Mesothelial cell of epicardium (in vitro differentiated cells): ENCODE results near the gene FIGNL2. TPM values are rescaled to one million over a fixed set of nuclear protein-coding genes. Genes with fewer than 3 reads are reported as not detected.

Source experiments
- DNase-seq, 2 experiments: peaks; one replicate each; pipeline ENCODE4 v3.0.0; 2021; ENCODE audit warnings: low spot score in 2 of 2; ENCODE audit not compliant: unreplicated experiment in 2 of 2
- H3K27ac Mint-ChIP-seq: 2 replicates; pipeline ENCODE4 v1.8.0; 2021; ENCODE audit warnings: mixed read lengths
- H3K27me3 Mint-ChIP-seq: 2 replicates; pipeline ENCODE4 v1.8.0; 2021; ENCODE audit warnings: low read depth, mixed read lengths
- H3K36me3 Mint-ChIP-seq: 2 replicates; pipeline ENCODE4 v1.8.0; 2021; ENCODE audit warnings: mixed read lengths
- H3K4me1 Mint-ChIP-seq: 2 replicates; pipeline ENCODE4 v1.8.0; 2021; ENCODE audit warnings: mixed read lengths
- H3K4me3 Mint-ChIP-seq: 2 replicates; pipeline ENCODE4 v1.8.0; 2021; ENCODE audit warnings: mild to moderate bottlenecking, moderate library complexity, mixed read lengths
- H3K9me3 Mint-ChIP-seq: 2 replicates; pipeline ENCODE4 v1.8.0; 2021; ENCODE audit warnings: mixed read lengths
- total RNA-seq: library from RNA; stranded (reverse); gene quantifications from 3 replicates; pipeline ENCODE4 v1.2.1, GENCODE V29; 2021
- TF ChIP-seq, protein P1 (sequence below): fragments of 200-600 bp; sonication (generic); IDR thresholded peaks from one replicate; pipeline ENCODE4 v1.5.0; 2021; ENCODE audit warnings: antibody characterized with exemption; ENCODE audit not compliant: unreplicated experiment

The FIGNL2 gene
- total RNA-seq, 1 donor from 2014 or later: 5.2 TPM

DNA sequence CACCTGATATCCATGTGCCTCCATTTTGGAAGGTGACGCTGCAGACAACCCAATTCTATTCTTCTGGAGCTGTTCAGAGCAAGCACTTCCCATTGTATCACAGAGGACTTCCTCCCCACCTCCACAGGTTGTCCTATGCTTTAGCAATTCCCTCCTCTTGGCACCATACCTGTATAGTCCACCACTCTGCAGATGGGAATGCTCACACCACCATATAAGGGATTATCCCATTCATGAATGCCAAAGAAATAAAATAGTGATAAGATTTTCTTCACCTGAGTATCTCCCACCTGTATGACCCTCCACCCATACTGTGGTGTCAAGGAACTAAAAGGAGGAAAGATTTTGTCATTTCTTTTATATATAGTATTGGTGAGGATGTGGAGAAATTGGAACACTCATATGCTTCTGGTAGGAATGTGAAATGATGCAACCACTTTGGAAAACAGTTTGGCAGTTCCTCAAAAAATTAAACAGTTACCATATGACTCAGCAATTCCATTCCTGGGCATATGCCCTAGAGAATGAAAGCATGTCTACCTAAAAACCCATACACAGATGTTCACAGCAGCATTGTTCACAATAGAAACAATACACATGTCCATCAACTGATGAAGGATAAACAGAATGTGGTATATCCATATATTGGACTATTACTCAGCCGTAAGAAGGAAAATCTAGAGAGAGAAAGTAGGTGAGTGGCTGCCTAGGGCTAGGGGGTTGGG, 75.2 kb downstream of the FIGNL2 start:
- no peak for DNase-seq
- H3K9me3 Mint-ChIP-seq: peaks cover 6% of the 10 kb centered on the region
- peaks cover 4% of the 10 kb centered on the region for H3K36me3 Mint-ChIP-seq
- no peak overlapping the region for H3K27ac Mint-ChIP-seq
- H3K27me3 Mint-ChIP-seq: no peaks in the 10 kb centered on the region
- H3K4me1 Mint-ChIP-seq: no peaks in the 10 kb centered on the region
- TF ChIP-seq, protein P1, sequence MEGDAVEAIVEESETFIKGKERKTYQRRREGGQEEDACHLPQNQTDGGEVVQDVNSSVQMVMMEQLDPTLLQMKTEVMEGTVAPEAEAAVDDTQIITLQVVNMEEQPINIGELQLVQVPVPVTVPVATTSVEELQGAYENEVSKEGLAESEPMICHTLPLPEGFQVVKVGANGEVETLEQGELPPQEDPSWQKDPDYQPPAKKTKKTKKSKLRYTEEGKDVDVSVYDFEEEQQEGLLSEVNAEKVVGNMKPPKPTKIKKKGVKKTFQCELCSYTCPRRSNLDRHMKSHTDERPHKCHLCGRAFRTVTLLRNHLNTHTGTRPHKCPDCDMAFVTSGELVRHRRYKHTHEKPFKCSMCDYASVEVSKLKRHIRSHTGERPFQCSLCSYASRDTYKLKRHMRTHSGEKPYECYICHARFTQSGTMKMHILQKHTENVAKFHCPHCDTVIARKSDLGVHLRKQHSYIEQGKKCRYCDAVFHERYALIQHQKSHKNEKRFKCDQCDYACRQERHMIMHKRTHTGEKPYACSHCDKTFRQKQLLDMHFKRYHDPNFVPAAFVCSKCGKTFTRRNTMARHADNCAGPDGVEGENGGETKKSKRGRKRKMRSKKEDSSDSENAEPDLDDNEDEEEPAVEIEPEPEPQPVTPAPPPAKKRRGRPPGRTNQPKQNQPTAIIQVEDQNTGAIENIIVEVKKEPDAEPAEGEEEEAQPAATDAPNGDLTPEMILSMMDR: no peak
- H3K4me3 Mint-ChIP-seq: no peak overlapping the region

GRCh38 chr12:51771008-51771407, 77.5 kb downstream of the FIGNL2 start:
- Mint-ChIP-seq H3K9me3 (peaks cover 6% of the 10 kb centered on the region), H3K4me1 (no peaks in the 10 kb centered on the region), H3K27me3 (no peaks in the 10 kb centered on the region), H3K4me3 (no peak overlapping the region), H3K27ac (no peak overlapping the region), H3K36me3 (peaks cover 4% of the 10 kb centered on the region)
- DNase-seq: no peak
- TF ChIP-seq, protein P1: no peak

Other genes with a start within 250 kb of the FIGNL2 start
- 0.18 to 0.27 TPM (median 0.22 TPM) in 3 replicates for gene ANKRD33, start 39.4 kb upstream of the FIGNL2 start, total RNA-seq
- 0.16 TPM in 1 of 3 replicates, not detected in the others for gene ACVRL1, start 58.8 kb upstream of the FIGNL2 start, total RNA-seq
- 31.2 to 31.3 TPM (median 31.2 TPM) in 3 replicates for gene ACVR1B, start 103.0 kb upstream of the FIGNL2 start, total RNA-seq
- gene TAMALIN, start 158.2 kb upstream of the FIGNL2 start, total RNA-seq: 20.3 to 24.3 TPM (median 22.0 TPM) in 3 replicates
- 138 to 141 TPM (median 141 TPM) in 3 replicates for gene NR4A1, start 202.7 kb upstream of the FIGNL2 start, total RNA-seq
- gene ATG101, start 221.3 kb upstream of the FIGNL2 start, total RNA-seq: 29.4 to 32.8 TPM (median 32.6 TPM) in 3 replicates
- gene SMIM41, start 231.0 kb upstream of the FIGNL2 start, total RNA-seq: 0.16 TPM in 1 of 3 replicates, not detected in the others